NT2/D1 (cell line): ENCODE data around the gene ATP1B1.

Source experiments
- DNase-seq: peaks from one replicate; pipeline ENCODE4 v3.0.0-alpha.2; 2011; ENCODE audit warnings: low read depth, low spot score
- H3K27me3 ChIP-seq: 2 replicates; pipeline ENCODE4 v1.6.0; 2011; ENCODE audit warnings: mild to moderate bottlenecking; ENCODE audit not compliant: insufficient read length, insufficient read depth
- H3K36me3 ChIP-seq: 2 replicates; pipeline ENCODE4 v1.6.1; 2011; ENCODE audit warnings: mild to moderate bottlenecking, low read length, mixed read lengths; ENCODE audit not compliant: insufficient read depth, insufficient read length
- H3K4me1 ChIP-seq: 2 replicates; pipeline ENCODE4 v1.5.1; 2011; ENCODE audit not compliant: insufficient read depth, insufficient read length
- H3K4me3 ChIP-seq: 2 replicates; pipeline ENCODE4 v1.5.1; 2011; ENCODE audit warnings: low read depth; ENCODE audit not compliant: insufficient read length
- H3K9ac ChIP-seq: 2 replicates; pipeline ENCODE4 v1.6.0; 2011; ENCODE audit warnings: low read depth; ENCODE audit not compliant: insufficient read length
- H3K9me3 ChIP-seq: 2 replicates; pipeline ENCODE4 v1.5.1; 2011; ENCODE audit warnings: mild to moderate bottlenecking, low read length; ENCODE audit not compliant: insufficient read depth
- SUZ12 ChIP-seq: IDR thresholded peaks from 2 replicates; pipeline ENCODE4 v1.6.1; 2011; ENCODE audit not compliant: insufficient read length, insufficient read depth; ENCODE audit errors: extremely low read depth
- YY1 ChIP-seq: IDR thresholded peaks from 2 replicates; pipeline ENCODE4 v1.6.1; 2011; ENCODE audit not compliant: insufficient read length, insufficient read depth
- ZNF274 ChIP-seq: IDR thresholded peaks from 2 replicates; pipeline ENCODE4 v1.6.1; 2011; ENCODE audit warnings: mild to moderate bottlenecking, low read depth, low read length

ATP1B1 gene

GRCh38 chr1:169127305-169127704, 20.8 kb downstream of the ATP1B1 start:
- TF ChIP-seq SUZ12: no peak
- no peak for TF ChIP-seq ZNF274
- no peak for TF ChIP-seq YY1
- Histone ChIP-seq H3K27me3 (no peaks in the 10 kb centered on the region), H3K36me3 (peaks cover 77% of the 10 kb centered on the region), H3K9ac (no peak overlapping the region), H3K4me1 (no peaks in the 10 kb centered on the region), H3K9me3 (no peaks in the 10 kb centered on the region), H3K4me3 (no peak overlapping the region)
- DNase-seq: no peak

GRCh38 chr1:169128562-169128961, 22.1 kb downstream of the ATP1B1 start:
- no peaks in the 10 kb centered on the region for H3K4me1 ChIP-seq
- H3K27me3 ChIP-seq: no peaks in the 10 kb centered on the region
- no peak for DNase-seq

GRCh38 chr1:169129109-169129784, 22.8 kb downstream of the ATP1B1 start:
- H3K27me3 ChIP-seq: no peaks in the 10 kb centered on the region
- DNase-seq: no peak
- peaks cover 83% of the 10 kb centered on the region for H3K36me3 ChIP-seq
- TF ChIP-seq ZNF274 (no peak), SUZ12 (no peak), YY1 (no peak)
- H3K4me1 ChIP-seq: no peaks in the 10 kb centered on the region
- no peaks in the 10 kb centered on the region for H3K9me3 ChIP-seq
- H3K4me3 ChIP-seq: no peak overlapping the region
- no peak overlapping the region for H3K9ac ChIP-seq

More at GRCh38 chr1:169128562-169128961, 22.1 kb downstream of the ATP1B1 start:
- Histone ChIP-seq H3K36me3 (peaks cover 80% of the 10 kb centered on the region), H3K4me3 (no peak overlapping the region), H3K9ac (no peak overlapping the region), H3K9me3 (no peaks in the 10 kb centered on the region)
- no peak for TF ChIP-seq SUZ12
- TF ChIP-seq YY1: no peak
- no peak for TF ChIP-seq ZNF274

- no peak for DNase-seq
- H3K36me3 ChIP-seq: peaks cover 70% of the 10 kb centered on the region
Measured at GRCh38 chr1:169130683-169131082, 24.2 kb downstream of the ATP1B1 start.

GRCh38 chr1:169132512-169133227, 26.2 kb downstream of the ATP1B1 start:
- H3K27me3 ChIP-seq: no peaks in the 10 kb centered on the region
- H3K4me3 ChIP-seq: no peak overlapping the region
- no peak for DNase-seq
- no peak for TF ChIP-seq ZNF274
- TF ChIP-seq SUZ12: no peak
- no peak for TF ChIP-seq YY1
- H3K36me3 ChIP-seq: peaks cover 50% of the 10 kb centered on the region
- no peaks in the 10 kb centered on the region for H3K4me1 ChIP-seq
- H3K9ac ChIP-seq: no peak overlapping the region
- no peaks in the 10 kb centered on the region for H3K9me3 ChIP-seq

More at GRCh38 chr1:169130683-169131082, 24.2 kb downstream of the ATP1B1 start:
- H3K4me1 ChIP-seq: no peaks in the 10 kb centered on the region
- no peak overlapping the region for H3K4me3 ChIP-seq
- H3K27me3 ChIP-seq: no peaks in the 10 kb centered on the region
- H3K9me3 ChIP-seq: no peaks in the 10 kb centered on the region
- no peak overlapping the region for H3K9ac ChIP-seq
- TF ChIP-seq ZNF274 (no peak), YY1 (no peak), SUZ12 (no peak)

- H3K36me3 ChIP-seq: peaks cover 45% of the 10 kb centered on the region
- TF ChIP-seq SUZ12: no peak
- no peak for TF ChIP-seq ZNF274
- no peak for TF ChIP-seq YY1
- no peak for DNase-seq
- H3K27me3 ChIP-seq: no peaks in the 10 kb centered on the region
- H3K4me3 ChIP-seq: no peak overlapping the region
- H3K9ac ChIP-seq: no peak overlapping the region
- no peaks in the 10 kb centered on the region for H3K4me1 ChIP-seq
- H3K9me3 ChIP-seq: no peaks in the 10 kb centered on the region
Measured at GRCh38 chr1:169133228-169133576, 26.7 kb downstream of the ATP1B1 start.

- Histone ChIP-seq H3K4me3 (no peak overlapping the region), H3K27me3 (no peaks in the 10 kb centered on the region), H3K4me1 (no peaks in the 10 kb centered on the region), H3K9ac (no peak overlapping the region), H3K9me3 (no peaks in the 10 kb centered on the region), H3K36me3 (peaks cover 37% of the 10 kb centered on the region)
- DNase-seq: no peak
- TF ChIP-seq ZNF274 (no peak), YY1 (no peak), SUZ12 (no peak)
Measured at GRCh38 chr1:169133801-169134502, 27.5 kb downstream of the ATP1B1 start.
